Retinal pigment epithelial cell (primary cell): Measurements from ENCODE around the gene RELN.
"Not testable (repeated sequence)": the region's sequence is repeated elsewhere in the genome, so short reads cannot be mapped to it uniquely, and the experiment has no call there.

Experiments used
- DNase-seq: peaks from one replicate; pipeline ENCODE4 v3.0.0-alpha.2; 2010; ENCODE audit warnings: low read depth
- H3K4me3 ChIP-seq: 2 replicates; pipeline ENCODE4 v1.5.1; 2011; ENCODE audit warnings: mild to moderate bottlenecking, low read length, control low read depth, moderate library complexity
- TF ChIP-seq, protein P1 (sequence below): conservative IDR thresholded peaks from 2 replicates; pipeline ENCODE4 v1.5.1; 2011; ENCODE audit warnings: low read depth, low read length, control low read depth, inconsistent platforms

Gene RELN

DNA sequence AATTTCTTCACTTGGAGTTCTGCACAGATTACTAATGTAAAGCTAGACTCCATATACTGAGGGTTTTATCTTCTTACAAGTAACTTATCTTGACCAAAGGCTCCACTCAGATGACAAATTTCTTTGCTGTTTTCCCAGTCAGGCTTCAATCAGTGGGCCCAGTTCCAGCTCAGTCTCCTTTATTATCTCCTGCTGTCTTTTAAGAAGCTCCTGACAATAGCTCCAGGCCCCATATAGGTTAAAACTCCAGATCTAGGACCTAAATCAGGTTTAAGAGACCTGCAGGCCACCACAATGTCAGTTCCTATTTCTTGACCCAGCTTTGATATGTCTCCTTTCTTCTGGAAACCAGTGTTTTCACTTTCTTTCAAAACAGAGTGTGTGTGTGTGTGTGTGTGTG is 165.2 kb downstream of the RELN start:
- TF ChIP-seq, protein P1, sequence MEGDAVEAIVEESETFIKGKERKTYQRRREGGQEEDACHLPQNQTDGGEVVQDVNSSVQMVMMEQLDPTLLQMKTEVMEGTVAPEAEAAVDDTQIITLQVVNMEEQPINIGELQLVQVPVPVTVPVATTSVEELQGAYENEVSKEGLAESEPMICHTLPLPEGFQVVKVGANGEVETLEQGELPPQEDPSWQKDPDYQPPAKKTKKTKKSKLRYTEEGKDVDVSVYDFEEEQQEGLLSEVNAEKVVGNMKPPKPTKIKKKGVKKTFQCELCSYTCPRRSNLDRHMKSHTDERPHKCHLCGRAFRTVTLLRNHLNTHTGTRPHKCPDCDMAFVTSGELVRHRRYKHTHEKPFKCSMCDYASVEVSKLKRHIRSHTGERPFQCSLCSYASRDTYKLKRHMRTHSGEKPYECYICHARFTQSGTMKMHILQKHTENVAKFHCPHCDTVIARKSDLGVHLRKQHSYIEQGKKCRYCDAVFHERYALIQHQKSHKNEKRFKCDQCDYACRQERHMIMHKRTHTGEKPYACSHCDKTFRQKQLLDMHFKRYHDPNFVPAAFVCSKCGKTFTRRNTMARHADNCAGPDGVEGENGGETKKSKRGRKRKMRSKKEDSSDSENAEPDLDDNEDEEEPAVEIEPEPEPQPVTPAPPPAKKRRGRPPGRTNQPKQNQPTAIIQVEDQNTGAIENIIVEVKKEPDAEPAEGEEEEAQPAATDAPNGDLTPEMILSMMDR: no peak
- no peak overlapping the region for H3K4me3 ChIP-seq
- no peak for DNase-seq

DNA sequence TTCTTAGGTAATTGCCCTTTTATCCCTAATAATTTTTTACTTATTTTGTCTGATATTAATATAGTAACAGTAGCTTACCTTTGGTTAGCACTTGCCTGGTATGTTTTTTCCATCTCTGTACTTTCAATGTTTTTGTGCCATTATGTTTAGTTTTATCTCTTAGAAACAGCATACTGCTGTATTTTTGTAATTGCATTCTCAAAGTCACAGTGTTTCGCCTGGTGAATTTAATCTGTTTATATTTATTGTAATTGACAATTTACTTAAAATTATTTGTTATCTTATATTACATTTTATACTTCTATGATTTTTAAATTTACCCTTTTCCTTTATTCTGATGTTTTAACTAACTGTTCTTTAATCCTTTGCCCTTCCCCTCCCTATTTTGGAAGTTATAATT is 166.4 kb downstream of the RELN start:
- TF ChIP-seq, protein P1: no peak
- DNase-seq: no peak
- H3K4me3 ChIP-seq: no peak overlapping the region

GRCh38 chr7:103821092-103821491 is 168.4 kb downstream of the RELN start:
- H3K4me3 ChIP-seq: no peak overlapping the region
- DNase-seq: no peak
- TF ChIP-seq, protein P1: no peak

DNA sequence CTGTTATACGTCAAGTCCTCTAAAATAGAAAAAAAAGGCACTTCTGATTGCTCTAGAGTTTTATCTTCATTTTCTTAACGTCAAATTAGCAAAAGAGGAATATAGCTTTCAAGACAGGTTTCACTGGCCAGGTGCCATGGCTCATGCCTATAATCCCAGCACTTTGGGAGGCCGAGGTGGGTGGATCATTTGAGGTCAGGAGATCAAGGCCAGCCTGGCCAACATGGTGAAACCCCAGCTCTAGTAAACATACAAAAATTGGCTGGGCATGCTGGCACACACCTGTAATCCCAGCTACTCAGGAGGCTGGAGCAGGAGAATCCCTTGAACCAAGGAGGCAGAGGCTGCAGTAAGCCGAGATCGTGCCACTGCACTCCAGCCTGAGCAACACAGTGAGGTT is 173.5 kb downstream of the RELN start:
- H3K4me3 ChIP-seq, DNase-seq: not testable (repeated sequence)

GRCh38 chr7:103813970-103814369 is 175.5 kb downstream of the RELN start:
- no peak for DNase-seq
- TF ChIP-seq, protein P1: no peak
- no peak overlapping the region for H3K4me3 ChIP-seq

DNA sequence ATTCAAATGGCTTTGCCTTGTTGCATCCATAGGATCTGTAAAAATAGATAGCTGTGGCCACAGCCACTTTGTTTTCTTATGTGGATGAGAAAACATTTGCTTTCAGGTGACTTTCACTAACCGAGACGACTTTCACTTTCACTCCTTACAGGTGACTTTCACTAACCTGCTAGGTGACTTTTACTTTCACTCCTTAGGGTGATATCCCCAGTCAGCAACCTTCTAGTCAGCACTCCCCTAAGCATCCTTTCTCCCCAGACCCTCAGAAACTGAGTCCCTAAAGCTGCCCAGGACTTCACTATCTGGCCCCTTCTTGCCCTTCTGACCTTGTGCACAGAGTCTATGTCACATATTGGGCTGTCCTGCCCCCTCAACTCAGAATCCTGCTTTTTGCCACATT is 177.5 kb downstream of the RELN start:
- H3K4me3 ChIP-seq: no peak overlapping the region
- TF ChIP-seq, protein P1: no peak
- DNase-seq: no peak

GRCh38 chr7:103811290-103811689 is 178.2 kb downstream of the RELN start:
- no peak for DNase-seq
- TF ChIP-seq, protein P1: no peak
- H3K4me3 ChIP-seq: no peak overlapping the region
